Heart left ventricle (tissue), 13 donors: ENCODE data around the gene CFP.

Experiments
- CTCF ChIP-seq, 12 donors: fragments of 200-600 bp; sonication (generic) in 4 of 12; IDR thresholded peaks; one replicate each; pipeline versions ENCODE4 v1.5.0 to v1.8.0; 2018 to 2022; ENCODE audit warnings: antibody characterized with exemption in 12 of 12, mild to moderate bottlenecking in 5 of 12
- POLR2A ChIP-seq, 2 donors: fragments of 450-650 bp; IDR thresholded peaks; one replicate each; pipeline ENCODE4 v1.6.1; 2017; ENCODE audit warnings: antibody characterized with exemption in 2 of 2, mild to moderate bottlenecking in 2 of 2, moderate library complexity in 2 of 2
- donor health status: ischemic (EF 13 %, LVEDD 7.1; RV severe dilation, severe dysfunction).
- donor health status: DM: no; HTN: yes; CAD: no.
- donor health status: DM: no; HTN: no; CAD: no.
- donor health status: ischemic (EF 25% LVEDD 6.9; RV normal size, moderate dysfunction).
- donor health status: ischemic (EF 25% LVEDD 5.7; RV mildly dilated, moderate dysfunction).
- donor health status: ischemic (EF 35%, LVEDD 5.7; RV mildly dilated, moderate dysfunction).
- donor health status: nonischemic (EF 11% LVEDD 7.7; RV severe dilation, severe dysfunction).
- donor health status: DM: yes; HTN: yes; CAD: no.
- donor health status: PGD.
- donor health status: ischemic (EF 29% LVEDD 5.4; RV normal size, mild dysfunction).
- donor health status: nonischemic (EF 23%, LVEDD 6.1; RV moderate dilation, normal function).

- TF ChIP-seq POLR2A (IDR thresholded peaks at IDR 0.05) = no peak
- TF ChIP-seq CTCF (IDR thresholded peaks at IDR 0.05) = no peak
These were observed 20.0 kb upstream of the CFP start for GRCh38 chrX:47649781-47650163.
